Neural progenitor cell (in vitro differentiated cells): Measurements from ENCODE around the gene MINDY1. TPM values are rescaled to one million over a fixed set of nuclear protein-coding genes. Genes with fewer than 3 reads are reported as not detected.

Source experiments
- DNase-seq: peaks from one replicate; pipeline ENCODE4 v3.0.0-alpha.2; 2016; ENCODE audit warnings: low spot score
- H2AFZ ChIP-seq: fragments of 200-600 bp; sonication (generic); replicated peaks from 2 replicates; pipeline ENCODE4 v1.6.1; 2016; ENCODE audit warnings: antibody characterized with exemption
- H3F3A ChIP-seq: fragments of 200-600 bp; sonication (generic); 2 replicates; pipeline ENCODE4 v1.6.1; 2016; ENCODE audit warnings: antibody characterized with exemption, low read depth
- H3K27ac ChIP-seq: fragments of 200-600 bp; sonication (generic); 2 replicates; pipeline ENCODE4 v1.5.1; 2016; ENCODE audit warnings: mild to moderate bottlenecking
- H3K27me3 ChIP-seq: fragments of 200-600 bp; sonication (generic); 2 replicates; pipeline ENCODE4 v1.6.1; 2016; ENCODE audit warnings: mild to moderate bottlenecking, moderate library complexity
- H3K36me3 ChIP-seq: fragments of 200-600 bp; sonication (generic); 2 replicates; pipeline ENCODE4 v1.5.1; 2016
- H3K4me1 ChIP-seq: fragments of 200-600 bp; sonication (generic); 2 replicates; pipeline ENCODE4 v1.6.1; 2016; ENCODE audit warnings: mixed run types
- H3K4me2 ChIP-seq: fragments of 200-600 bp; sonication (generic); 2 replicates; pipeline ENCODE4 v1.6.1; 2016
- H3K4me3 ChIP-seq: fragments of 200-600 bp; sonication (generic); 2 replicates; pipeline ENCODE4 v1.5.1; 2016
- H3K79me2 ChIP-seq: fragments of 200-600 bp; sonication (generic); 2 replicates; pipeline ENCODE4 v1.6.1; 2016; ENCODE audit warnings: low read depth
- H3K9ac ChIP-seq: fragments of 200-600 bp; sonication (generic); 2 replicates; pipeline ENCODE4 v1.6.1; 2016
- H3K9me3 ChIP-seq: fragments of 200-600 bp; sonication (generic); 2 replicates; pipeline ENCODE4 v1.5.1; 2016; ENCODE audit warnings: low read depth
- H4K20me1 ChIP-seq: fragments of 200-600 bp; sonication (generic); 2 replicates; pipeline ENCODE4 v1.6.1; 2016; ENCODE audit warnings: low read depth
- H3K27ac Mint-ChIP-seq: 3 replicates; pipeline ENCODE4 v1.8.0; 2021; ENCODE audit warnings: mixed read lengths
- H3K27me3 Mint-ChIP-seq: 2 replicates; pipeline ENCODE4 v1.8.0; 2022; ENCODE audit warnings: low read depth, mild to moderate bottlenecking, inconsistent platforms, moderate library complexity, mixed read lengths; ENCODE audit not compliant: insufficient read depth
- H3K36me3 Mint-ChIP-seq: 3 replicates; pipeline ENCODE4 v1.8.0; 2021; ENCODE audit warnings: mixed read lengths
- H3K4me1 Mint-ChIP-seq: 3 replicates; pipeline ENCODE4 v1.8.0; 2021; ENCODE audit warnings: mixed read lengths
- H3K4me3 Mint-ChIP-seq: 3 replicates; pipeline ENCODE4 v1.8.0; 2021; ENCODE audit warnings: mild to moderate bottlenecking, moderate library complexity, mixed read lengths
- H3K9me3 Mint-ChIP-seq: 3 replicates; pipeline ENCODE4 v1.8.0; 2020; ENCODE audit warnings: mixed read lengths
- CTCF ChIP-seq: fragments of 200-600 bp; sonication (generic); IDR thresholded peaks from 2 replicates; pipeline ENCODE4 v1.5.1; 2017; ENCODE audit warnings: antibody characterized with exemption, mild to moderate bottlenecking
- EZH2 ChIP-seq: fragments of 200-600 bp; sonication (generic); IDR thresholded peaks from 2 replicates; pipeline ENCODE4 v1.6.1; 2017; ENCODE audit warnings: antibody characterized with exemption, mild to moderate bottlenecking, moderate library complexity
- EZH2phosphoT487 ChIP-seq: fragments of 200-600 bp; sonication (generic); IDR thresholded peaks from 2 replicates; pipeline ENCODE4 v1.6.1; 2017; ENCODE audit warnings: antibody characterized with exemption
- total RNA-seq: library from RNA; depleted of rRNA; stranded (reverse); fragments of >200 nt; gene quantifications from 2 replicates; pipeline ENCODE4 v1.2.3, GENCODE V29; 2015; ENCODE audit warnings: low replicate concordance

Gene MINDY1
- total RNA-seq, 1 donor from 2014 or later, result 8.5 TPM

- Histone ChIP-seq H3K27me3 (no peaks in the 10 kb centered on the region), H3K4me2 (no peak overlapping the region), H3K79me2 (no peaks in the 10 kb centered on the region), H3K4me3 (no peak overlapping the region), H3K4me1 (peaks cover 16% of the 10 kb centered on the region), H3K36me3 (no peaks in the 10 kb centered on the region), H3K9ac (no peak overlapping the region), H3K9me3 (no peaks in the 10 kb centered on the region), H3F3A (peaks cover 13% of the 10 kb centered on the region), H4K20me1 (no peaks in the 10 kb centered on the region), H2AFZ (no peak overlapping the region), H3K27ac (no peak overlapping the region)
- H3K4me1 Mint-ChIP-seq, result peaks cover 17% of the 10 kb centered on the region
- DNase-seq, result no peak
- H3K27me3 Mint-ChIP-seq, result peaks cover 4% of the 10 kb centered on the region
- no peak overlapping the region for H3K4me3 Mint-ChIP-seq
- peaks cover 2% of the 10 kb centered on the region for H3K9me3 Mint-ChIP-seq
- H3K27ac Mint-ChIP-seq, result no peak overlapping the region
- TF ChIP-seq EZH2phosphoT487 (no peak), CTCF (no peak), EZH2 (no peak)
- H3K36me3 Mint-ChIP-seq, result no peaks in the 10 kb centered on the region
These were observed 21.4 kb downstream of the MINDY1 start for GRCh38 chr1:150985179-150985825.

- TF ChIP-seq EZH2 (no peak), EZH2phosphoT487 (no peak), CTCF (no peak)
- no peak within 1 kb of the TSS for H3K27ac ChIP-seq
- no peak within 1 kb of the TSS for H3K4me3 ChIP-seq
- no peaks in the 10 kb centered on the region for H3K27me3 ChIP-seq
- peak within 1 kb of the TSS; percentile 83 for H2AFZ ChIP-seq
- H3K4me3 Mint-ChIP-seq, result peak within 1 kb of the TSS; percentile 48
- H4K20me1 ChIP-seq, result no peaks in the 10 kb centered on the region
- H3K27me3 Mint-ChIP-seq, result peaks cover 2% of the 10 kb centered on the region
- H3K79me2 ChIP-seq, result no peaks in the 10 kb centered on the region
- H3K27ac Mint-ChIP-seq, result peak within 1 kb of the TSS; percentile 66
- no peaks in the 10 kb centered on the region for H3K36me3 Mint-ChIP-seq
- H3K9me3 ChIP-seq, result no peaks in the 10 kb centered on the region
- peaks cover 2% of the 10 kb centered on the region for H3K9me3 Mint-ChIP-seq
- H3K36me3 ChIP-seq, result no peaks in the 10 kb centered on the region
- no peak for DNase-seq
- peaks cover 24% of the 10 kb centered on the region for H3K4me1 Mint-ChIP-seq
- H3K4me2 ChIP-seq, result peak within 1 kb of the TSS; percentile 45
- peaks cover 24% of the 10 kb centered on the region for H3F3A ChIP-seq
- H3K4me1 ChIP-seq, result peaks cover 26% of the 10 kb centered on the region
- H3K9ac ChIP-seq, result no peak within 1 kb of the TSS
These were observed 24.6 kb downstream of the MINDY1 start, which contains the start of gene ANXA9 for GRCh38 chr1:150981805-150982712. Gene ANXA9 (plus strand): TSS chr1:150982292. CDS start chr1:150983106, 814 bp downstream.

- Histone ChIP-seq H3F3A (peaks cover 32% of the 10 kb centered on the region), H3K79me2 (no peaks in the 10 kb centered on the region), H3K4me3 (no peak overlapping the region), H3K9me3 (no peaks in the 10 kb centered on the region), H4K20me1 (no peaks in the 10 kb centered on the region), H3K9ac (no peak overlapping the region), H3K36me3 (no peaks in the 10 kb centered on the region), H3K4me1 (peaks cover 29% of the 10 kb centered on the region), H3K4me2 (peak overlapping the region; percentile 45), H2AFZ (peak overlapping the region; percentile 83), H3K27ac (no peak overlapping the region), H3K27me3 (no peaks in the 10 kb centered on the region)
- DNase-seq, result peak; percentile 76
- Mint-ChIP-seq H3K9me3 (peaks cover 2% of the 10 kb centered on the region), H3K4me3 (peak overlapping the region; percentile 48), H3K36me3 (no peaks in the 10 kb centered on the region), H3K27ac (peak overlapping the region; percentile 66), H3K27me3 (peaks cover 2% of the 10 kb centered on the region), H3K4me1 (peaks cover 24% of the 10 kb centered on the region)
- TF ChIP-seq EZH2phosphoT487, result no peak
- no peak for TF ChIP-seq EZH2
- no peak for TF ChIP-seq CTCF
These were observed 25.4 kb downstream of the MINDY1 start for GRCh38 chr1:150981177-150981804.
